Measurements from ENCODE around the gene MAPK8IP3.

The MAPK8IP3 gene

GRCh38 chr16:1775846-1776671 lies 70.1 kb downstream of the MAPK8IP3 start:
- Histone ChIP-seq H2BK5ac (ENCODE audit: low read depth, low read length, poor library complexity) (no peak overlapping the region), H4K8ac (ENCODE audit: low read depth, low read length) (no peak overlapping the region), H3K9ac (ENCODE audit: low read length) (no peak overlapping the region)

GRCh38 chr16:1776672-1776955 lies 70.6 kb downstream of the MAPK8IP3 start:
- H4K8ac ChIP-seq (ENCODE audit: low read depth, low read length), result no peak overlapping the region
- H3K27me3 ChIP-seq (ENCODE audit: insufficient read depth, low read length), result no peaks in the 10 kb centered on the region
- no peak overlapping the region for H2BK12ac ChIP-seq (ENCODE audit: low read length)
- no peak overlapping the region for H3K23ac ChIP-seq (ENCODE audit: low read length)
- no peak overlapping the region for H3K18ac ChIP-seq (ENCODE audit: low read length)
- no peak overlapping the region for H3K4me3 ChIP-seq (ENCODE audit: low read depth, low read length)
- H3K4me2 ChIP-seq (ENCODE audit: low read length), result no peak overlapping the region
- no peak overlapping the region for H4K91ac ChIP-seq (ENCODE audit: low read depth, low read length)
- H2AFZ ChIP-seq (ENCODE audit: insufficient read depth, low read length, poor library complexity), result no peak overlapping the region
- H3K9me3 ChIP-seq (ENCODE audit: insufficient read depth, low read depth, low read length), result peaks cover 2% of the 10 kb centered on the region
- no CpG with 5 or more reads among the region's 13 CpGs for WGBS (ENCODE audit: extremely low coverage, insufficient coverage, insufficient read length)
- H3K4me1 ChIP-seq (ENCODE audit: control insufficient read depth in 1 of 2, insufficient read depth in 2 of 2, low read length in 2 of 2), result peaks cover 18 to 27% of the 10 kb centered on the region in 2 experiments
- H3K14ac ChIP-seq (ENCODE audit: low read length), result no peak overlapping the region
- peaks cover 15% of the 10 kb centered on the region for H3K79me1 ChIP-seq (ENCODE audit: low read length)
- H3K9ac ChIP-seq (ENCODE audit: low read length), result no peak overlapping the region
- H3K4ac ChIP-seq (ENCODE audit: low read depth, low read length), result no peak overlapping the region
- H2BK5ac ChIP-seq (ENCODE audit: low read depth, low read length, poor library complexity), result no peak overlapping the region
- no peak for DNase-seq
- H3K79me2 ChIP-seq (ENCODE audit: control insufficient read depth, insufficient read depth, low read length, poor library complexity), result peaks cover 15% of the 10 kb centered on the region
- H2BK120ac ChIP-seq (ENCODE audit: insufficient read depth, low read length, poor library complexity), result no peak overlapping the region
- H3K27ac ChIP-seq (ENCODE audit: low read depth, low read length), result no peak overlapping the region
- no peak overlapping the region for H4K12ac ChIP-seq (ENCODE audit: low read depth, low read length)
- peaks cover 55 to 56% of the 10 kb centered on the region in 2 experiments for H3K36me3 ChIP-seq (ENCODE audit: control insufficient read depth in 1 of 2, insufficient read depth in 2 of 2, low read length in 2 of 2)
- no peak overlapping the region for H2AK5ac ChIP-seq (ENCODE audit: low read length)

More at GRCh38 chr16:1775846-1776671, 70.1 kb downstream of the MAPK8IP3 start:
- no peak for DNase-seq
- no peak overlapping the region for H3K23ac ChIP-seq (ENCODE audit: low read length)
- no peak overlapping the region for H3K27ac ChIP-seq (ENCODE audit: low read depth, low read length)
- H2BK12ac ChIP-seq (ENCODE audit: low read length), result no peak overlapping the region
- H3K4me2 ChIP-seq (ENCODE audit: low read length), result no peak overlapping the region
- H3K36me3 ChIP-seq (ENCODE audit: control insufficient read depth in 1 of 2, insufficient read depth in 2 of 2, low read length in 2 of 2), result peaks cover 52 to 54% of the 10 kb centered on the region in 2 experiments
- H3K14ac ChIP-seq (ENCODE audit: low read length), result no peak overlapping the region
- H4K12ac ChIP-seq (ENCODE audit: low read depth, low read length), result no peak overlapping the region
- H3K18ac ChIP-seq (ENCODE audit: low read length), result peak overlapping the region; percentile 25
- H3K79me2 ChIP-seq (ENCODE audit: control insufficient read depth, insufficient read depth, low read length, poor library complexity), result peaks cover 13% of the 10 kb centered on the region
- H3K4me3 ChIP-seq (ENCODE audit: low read depth, low read length), result no peak overlapping the region
- H2AFZ ChIP-seq (ENCODE audit: insufficient read depth, low read length, poor library complexity), result no peak overlapping the region
- no peak overlapping the region for H3K4ac ChIP-seq (ENCODE audit: low read depth, low read length)
- peaks cover 18% of the 10 kb centered on the region for H3K79me1 ChIP-seq (ENCODE audit: low read length)
- H3K27me3 ChIP-seq (ENCODE audit: insufficient read depth, low read length), result no peaks in the 10 kb centered on the region
- no peak overlapping the region for H2BK120ac ChIP-seq (ENCODE audit: insufficient read depth, low read length, poor library complexity)
- H2AK5ac ChIP-seq (ENCODE audit: low read length), result no peak overlapping the region
- H4K91ac ChIP-seq (ENCODE audit: low read depth, low read length), result no peak overlapping the region
- peaks cover 2% of the 10 kb centered on the region for H3K9me3 ChIP-seq (ENCODE audit: insufficient read depth, low read depth, low read length)
- H3K4me1 ChIP-seq (ENCODE audit: control insufficient read depth in 1 of 2, insufficient read depth in 2 of 2, low read length in 2 of 2), result peaks cover 15 to 21% of the 10 kb centered on the region in 2 experiments
- WGBS (ENCODE audit: extremely low coverage, insufficient coverage, insufficient read length), result no CpG with 5 or more reads among the region's 28 CpGs

GRCh38 chr16:1776991-1777374 lies 71.0 kb downstream of the MAPK8IP3 start:
- Histone ChIP-seq H3K4me2 (ENCODE audit: low read length) (no peak overlapping the region), H3K9ac (ENCODE audit: low read length) (no peak overlapping the region), H3K27ac (ENCODE audit: low read depth, low read length) (no peak overlapping the region), H2AK5ac (ENCODE audit: low read length) (no peak overlapping the region), H2BK120ac (ENCODE audit: insufficient read depth, low read length, poor library complexity) (no peak overlapping the region), H4K12ac (ENCODE audit: low read depth, low read length) (no peak overlapping the region), H3K79me2 (ENCODE audit: control insufficient read depth, insufficient read depth, low read length, poor library complexity) (peaks cover 15% of the 10 kb centered on the region), H2BK5ac (ENCODE audit: low read depth, low read length, poor library complexity) (no peak overlapping the region), H3K27me3 (ENCODE audit: insufficient read depth, low read length) (no peaks in the 10 kb centered on the region), H3K23ac (ENCODE audit: low read length) (no peak overlapping the region), H3K14ac (ENCODE audit: low read length) (no peak overlapping the region), H3K18ac (ENCODE audit: low read length) (no peak overlapping the region), H3K4ac (ENCODE audit: low read depth, low read length) (no peak overlapping the region), H2AFZ (ENCODE audit: insufficient read depth, low read length, poor library complexity) (no peak overlapping the region), H4K91ac (ENCODE audit: low read depth, low read length) (no peak overlapping the region), H3K4me3 (ENCODE audit: low read depth, low read length) (no peak overlapping the region), H3K4me1 (ENCODE audit: control insufficient read depth in 1 of 2, insufficient read depth in 2 of 2, low read length in 2 of 2) (peaks cover 15 to 26% of the 10 kb centered on the region in 2 experiments), H4K8ac (ENCODE audit: low read depth, low read length) (no peak overlapping the region), H2BK12ac (ENCODE audit: low read length) (no peak overlapping the region), H3K79me1 (ENCODE audit: low read length) (peaks cover 15% of the 10 kb centered on the region), H3K36me3 (ENCODE audit: control insufficient read depth in 1 of 2, insufficient read depth in 2 of 2, low read length in 2 of 2) (peaks cover 52 to 56% of the 10 kb centered on the region in 2 experiments), H3K9me3 (ENCODE audit: insufficient read depth, low read depth, low read length) (peaks cover under 1% of the 10 kb centered on the region)
- WGBS (ENCODE audit: extremely low coverage, insufficient coverage, insufficient read length), result no CpG with 5 or more reads among the region's 22 CpGs
- no peak for DNase-seq

- H2BK5ac ChIP-seq (ENCODE audit: low read depth, low read length, poor library complexity), result no peak overlapping the region
- peaks cover 11% of the 10 kb centered on the region for H3K79me2 ChIP-seq (ENCODE audit: control insufficient read depth, insufficient read depth, low read length, poor library complexity)
- H3K9me3 ChIP-seq (ENCODE audit: insufficient read depth, low read depth, low read length), result no peaks in the 10 kb centered on the region
- no peaks in the 10 kb centered on the region for H3K27me3 ChIP-seq (ENCODE audit: insufficient read depth, low read length)
- peaks cover 50 to 56% of the 10 kb centered on the region in 2 experiments for H3K36me3 ChIP-seq (ENCODE audit: control insufficient read depth in 1 of 2, insufficient read depth in 2 of 2, low read length in 2 of 2)
- no CpG with 5 or more reads among the region's 36 CpGs for WGBS (ENCODE audit: extremely low coverage, insufficient coverage, insufficient read length)
- H3K27ac ChIP-seq (ENCODE audit: low read depth, low read length), result no peak overlapping the region
- H3K23ac ChIP-seq (ENCODE audit: low read length), result no peak overlapping the region
- no peak overlapping the region for H4K91ac ChIP-seq (ENCODE audit: low read depth, low read length)
- H3K79me1 ChIP-seq (ENCODE audit: low read length), result peaks cover 9% of the 10 kb centered on the region
- H4K8ac ChIP-seq (ENCODE audit: low read depth, low read length), result no peak overlapping the region
- H2AK5ac ChIP-seq (ENCODE audit: low read length), result no peak overlapping the region
- H2AFZ ChIP-seq (ENCODE audit: insufficient read depth, low read length, poor library complexity), result no peak overlapping the region
- no peak overlapping the region for H3K9ac ChIP-seq (ENCODE audit: low read length)
- DNase-seq, result no peak
- no peak overlapping the region for H2BK120ac ChIP-seq (ENCODE audit: insufficient read depth, low read length, poor library complexity)
- no peak overlapping the region for H3K4me3 ChIP-seq (ENCODE audit: low read depth, low read length)
- peak overlapping the region; percentile 27 for H4K12ac ChIP-seq (ENCODE audit: low read depth, low read length)
- no peak overlapping the region for H3K18ac ChIP-seq (ENCODE audit: low read length)
- H3K4ac ChIP-seq (ENCODE audit: low read depth, low read length), result no peak overlapping the region
- H3K14ac ChIP-seq (ENCODE audit: low read length), result no peak overlapping the region
- H3K4me1 ChIP-seq (ENCODE audit: control insufficient read depth in 1 of 2, insufficient read depth in 2 of 2, low read length in 2 of 2), result peaks cover 15 to 23% of the 10 kb centered on the region in 2 experiments
- H3K4me2 ChIP-seq (ENCODE audit: low read length), result no peak overlapping the region
- no peak overlapping the region for H2BK12ac ChIP-seq (ENCODE audit: low read length)
Measured at GRCh38 chr16:1777375-1778199, 71.6 kb downstream of the MAPK8IP3 start.

All from trophoblast cell (in vitro differentiated cells and primary cell).